HG03039 (cell line): ENCODE results near the gene ZBTB42.

Experiments
- ATAC-seq: cut with Tn5 transposase; IDR thresholded peaks from one replicate; pipeline ENCODE4 v1.9.1; 2021; ENCODE audit warnings: mild to moderate bottlenecking, moderate library complexity; ENCODE audit not compliant: unreplicated experiment

Gene ZBTB42

DNA sequence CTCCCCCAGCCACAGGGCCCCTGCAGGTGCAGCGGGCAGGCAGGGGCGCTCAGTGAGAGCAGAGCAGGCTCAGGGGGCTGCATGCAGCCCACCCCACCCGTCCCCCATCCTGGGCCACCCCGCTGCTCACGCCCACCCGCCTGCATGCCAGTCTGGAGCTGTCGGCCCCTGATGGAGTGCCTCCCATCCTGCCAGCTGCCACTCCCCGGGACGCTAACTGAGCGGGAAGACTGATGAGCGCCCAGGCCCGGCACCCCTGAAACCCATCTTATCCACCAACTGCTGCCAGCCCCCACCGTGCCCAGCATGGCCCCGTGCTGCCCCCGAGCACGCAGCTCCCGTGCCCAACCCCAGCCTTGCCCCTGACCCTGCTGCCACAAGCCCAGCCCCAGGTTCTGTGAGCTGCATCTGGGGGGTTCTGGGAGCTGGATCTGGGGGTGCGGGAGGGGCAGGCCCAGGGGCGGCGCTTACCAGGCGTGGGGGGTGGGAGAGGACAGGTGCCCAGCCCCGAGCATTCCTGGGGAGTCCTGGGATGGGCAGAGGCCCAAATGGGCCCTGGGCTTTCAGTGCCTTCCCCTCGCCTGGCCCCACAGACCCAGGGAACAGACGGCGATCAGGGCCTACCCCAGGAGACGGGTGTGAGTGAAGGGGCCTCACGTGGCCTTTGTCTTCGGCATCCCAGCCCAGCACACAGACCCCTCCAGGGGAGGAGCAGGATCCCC, 18.7 kb upstream of the ZBTB42 start:
- ATAC-seq: no peak

DNA sequence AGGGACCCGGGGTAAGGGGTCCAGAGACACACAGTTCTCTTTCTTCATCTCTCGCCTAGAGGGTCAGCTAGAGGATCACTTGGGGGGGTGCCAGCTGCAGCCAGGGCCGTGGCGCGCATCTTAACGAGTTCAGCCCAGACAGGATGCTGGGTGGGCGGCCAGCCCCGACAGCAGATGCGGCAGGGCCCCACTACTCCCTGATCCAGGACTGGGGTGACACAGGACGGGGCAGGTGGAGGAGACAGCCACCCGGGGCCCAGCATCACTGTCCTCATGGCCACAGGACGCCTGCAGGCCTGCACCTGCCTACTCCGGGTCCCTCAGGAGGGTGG, 18.1 kb upstream of the ZBTB42 start:
- no peak for ATAC-seq

DNA sequence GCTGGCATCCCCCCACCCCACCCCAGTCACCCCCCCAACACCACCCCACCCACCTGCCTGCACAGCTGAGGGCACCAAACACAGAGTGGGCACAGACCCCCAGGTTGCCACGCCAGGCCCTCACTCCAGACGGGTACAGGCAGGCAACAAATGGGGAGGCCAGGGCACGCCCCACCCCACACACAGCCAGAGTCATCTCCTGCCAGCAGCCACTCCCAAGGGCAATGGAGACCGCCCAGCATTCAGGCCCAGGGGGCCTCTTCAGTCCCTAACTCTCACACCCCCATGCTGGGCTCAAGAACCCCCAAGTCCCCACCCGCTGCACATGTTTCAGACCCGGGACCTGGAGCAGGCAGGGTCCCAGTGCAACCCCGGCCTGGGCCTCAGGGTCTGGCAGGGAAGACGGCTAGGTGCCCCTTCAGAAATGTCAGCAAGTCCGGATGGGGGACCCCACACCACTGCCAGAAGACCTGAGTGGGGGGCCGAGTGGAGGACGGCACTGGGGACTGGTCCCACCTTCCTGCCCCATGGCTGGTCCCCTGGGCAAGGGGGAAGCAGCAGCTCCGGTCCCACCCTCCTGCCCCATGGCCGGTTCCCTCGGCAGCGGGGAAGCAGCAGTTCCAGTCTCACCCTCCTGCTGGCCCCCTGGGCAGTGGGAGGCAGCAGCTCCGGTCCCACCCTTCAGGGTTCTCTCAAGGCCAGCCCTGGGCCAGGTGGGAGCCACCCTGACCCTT, 17.2 kb upstream of the ZBTB42 start:
- ATAC-seq: no peak

DNA sequence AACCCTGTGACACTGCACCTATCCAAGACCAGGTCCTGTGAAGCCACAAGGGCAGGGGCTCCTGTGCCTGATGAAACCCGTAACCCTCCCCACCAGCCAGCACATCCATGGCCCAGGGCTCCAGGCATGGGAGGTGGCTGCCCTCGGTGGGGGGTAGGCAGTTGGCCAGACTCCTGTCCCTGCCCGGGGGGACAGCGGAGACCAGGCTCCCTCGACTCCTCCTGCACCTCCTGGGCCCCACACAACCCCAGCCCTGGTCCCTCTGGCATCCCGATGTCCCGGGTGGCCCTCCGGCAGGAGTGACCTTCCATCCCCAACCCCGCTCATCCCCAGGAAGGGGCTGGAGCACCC, 16.7 kb upstream of the ZBTB42 start:
- no peak for ATAC-seq

DNA sequence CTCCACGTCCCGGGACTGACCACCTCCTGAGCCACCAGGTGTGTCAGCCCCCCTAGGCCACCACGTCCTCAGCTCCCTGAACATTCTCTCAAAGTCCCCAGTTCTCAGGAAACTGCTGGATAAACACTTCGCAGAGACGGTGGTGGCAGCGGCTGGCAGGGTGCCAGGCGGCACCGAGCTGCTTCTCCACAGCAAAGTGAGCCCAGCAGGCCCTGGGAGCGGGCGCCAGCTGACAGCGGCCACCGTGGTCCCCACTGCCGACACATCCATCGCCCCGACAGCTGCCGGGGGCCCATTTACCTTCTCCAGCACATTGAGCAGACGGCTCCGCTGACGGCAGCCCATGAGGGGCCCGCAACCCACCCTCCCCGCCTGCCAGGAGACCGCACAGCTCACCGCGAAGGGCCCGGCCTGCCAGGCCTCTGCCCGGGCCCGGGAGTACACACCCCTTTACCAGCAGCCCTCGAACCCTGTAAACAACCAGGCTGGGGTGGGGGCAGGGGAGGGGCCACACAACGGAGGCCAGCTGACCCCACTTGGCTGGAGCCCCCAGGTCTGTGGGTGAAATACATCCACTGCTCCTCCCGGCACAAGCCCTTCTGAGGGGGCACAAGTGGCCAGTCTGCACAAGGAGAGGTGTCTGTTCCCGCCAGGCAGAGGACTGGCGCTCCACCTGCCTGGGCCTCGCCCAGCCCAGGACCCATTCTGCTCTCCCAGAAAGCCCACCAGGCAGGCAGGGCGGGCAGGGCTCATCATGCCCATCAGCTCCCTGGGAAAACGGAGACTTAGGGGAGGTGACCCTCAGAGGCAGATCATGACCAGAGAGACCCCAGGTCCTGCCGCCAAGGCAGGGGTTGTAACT, 15.8 kb upstream of the ZBTB42 start:
- ATAC-seq: no peak

DNA sequence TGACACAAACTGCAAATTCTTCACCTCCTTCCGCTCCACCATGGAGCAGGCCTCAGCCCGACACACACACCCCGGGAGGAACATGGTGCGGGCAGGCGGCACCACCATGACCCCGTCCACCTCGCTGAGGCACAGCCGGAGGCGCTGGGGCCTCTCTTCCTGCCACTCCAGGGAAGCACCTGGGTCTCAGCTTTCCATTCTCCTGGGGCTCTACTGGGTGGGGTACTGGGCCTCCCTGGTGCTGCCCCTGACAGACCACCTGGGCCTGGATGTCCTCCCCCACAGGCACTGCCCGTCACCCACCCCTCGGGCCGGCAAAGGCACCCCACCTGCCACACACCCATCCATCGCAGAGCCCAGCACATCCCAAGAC, 15.2 kb upstream of the ZBTB42 start:
- no peak for ATAC-seq

DNA sequence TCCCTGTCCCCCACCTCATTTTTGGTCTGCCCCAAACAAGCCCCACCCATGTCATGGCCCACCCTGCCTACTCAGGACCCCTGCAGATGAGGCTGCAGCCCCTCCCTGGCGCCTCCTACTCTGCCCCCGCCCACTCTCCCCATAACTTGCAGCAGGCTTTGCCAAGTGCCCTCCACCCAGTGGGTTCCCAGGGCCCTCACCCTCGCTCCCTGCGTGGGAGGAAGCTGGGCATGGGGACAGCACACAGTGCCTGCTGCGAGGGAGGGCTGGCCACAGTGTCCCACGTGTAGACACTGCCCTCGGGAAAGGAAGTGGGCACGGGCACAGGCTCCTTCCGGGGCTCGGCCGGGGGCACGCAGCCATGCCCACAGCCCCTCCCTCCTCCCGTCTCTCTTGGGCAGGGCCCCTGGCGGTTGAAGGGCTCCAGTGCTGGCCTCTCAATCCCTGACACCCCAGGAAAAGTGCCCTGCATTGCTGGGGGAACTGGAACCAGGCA, 14.8 kb upstream of the ZBTB42 start:
- ATAC-seq: no peak

DNA sequence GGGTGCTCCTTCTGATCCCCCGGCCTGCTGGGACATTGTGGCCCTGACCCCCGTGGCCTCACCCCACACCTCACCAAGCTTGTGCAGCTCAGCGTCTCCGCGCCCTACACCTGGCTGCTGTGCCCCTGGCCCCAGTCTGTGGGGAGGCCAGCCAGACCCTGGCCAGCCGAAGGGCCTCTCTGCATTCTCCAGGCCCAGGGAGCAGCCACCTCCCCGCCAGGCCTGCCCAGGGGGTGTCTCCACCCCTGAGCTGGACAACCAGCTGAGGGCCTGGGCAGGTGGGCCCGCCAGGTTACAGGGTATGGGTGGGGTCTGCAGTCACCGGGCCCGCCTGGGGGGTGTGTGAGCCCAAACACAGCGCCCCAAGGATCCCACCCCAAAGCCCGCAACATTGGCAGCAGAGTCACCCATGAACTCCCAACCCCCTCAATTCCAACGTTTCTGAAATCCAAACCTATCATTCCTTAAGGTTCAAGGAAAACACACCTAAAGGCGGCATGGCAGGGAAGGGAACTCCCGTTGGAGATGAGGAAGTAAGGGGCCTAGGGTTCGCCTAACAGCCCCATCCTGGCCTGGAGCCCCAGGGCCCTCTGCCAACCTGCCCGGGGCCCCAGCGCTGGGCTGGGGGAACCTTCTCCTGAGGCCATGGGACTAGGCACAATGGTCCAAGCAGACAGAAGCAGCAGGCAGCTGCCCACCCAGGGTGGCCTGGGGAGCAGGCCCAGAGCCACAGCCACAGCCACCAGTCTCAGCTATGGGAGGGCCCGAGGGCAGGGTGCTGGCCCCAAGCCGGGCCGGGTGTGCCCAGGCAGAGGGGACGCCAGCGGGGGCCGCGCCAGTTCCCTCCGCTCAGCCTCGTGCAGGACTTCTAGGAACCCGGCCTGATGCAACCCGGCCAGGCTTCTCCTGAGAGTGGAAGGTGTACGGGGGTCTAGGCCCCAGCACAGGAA, 13.9 kb upstream of the ZBTB42 start:
- ATAC-seq: no peak

DNA sequence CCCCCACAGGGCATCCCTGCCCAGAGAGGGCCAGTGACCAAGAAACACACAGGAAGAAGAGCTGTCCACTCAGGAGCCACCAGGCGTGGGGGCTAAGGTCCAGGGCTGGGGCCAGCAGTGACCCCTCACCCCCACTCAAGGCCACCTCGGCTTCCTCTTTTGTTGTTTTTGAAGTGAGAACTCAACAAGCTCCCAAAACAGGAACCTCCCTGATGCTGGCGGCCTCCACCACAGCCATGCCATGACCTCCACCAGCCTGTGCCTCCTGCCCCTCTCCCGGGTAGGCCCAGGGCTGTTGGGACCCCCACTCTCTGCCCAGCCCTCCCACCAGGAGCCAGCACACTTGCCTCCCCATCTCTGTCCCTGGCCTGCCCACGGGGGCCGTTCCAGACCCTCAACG, 13.2 kb upstream of the ZBTB42 start:
- ATAC-seq: no peak

DNA sequence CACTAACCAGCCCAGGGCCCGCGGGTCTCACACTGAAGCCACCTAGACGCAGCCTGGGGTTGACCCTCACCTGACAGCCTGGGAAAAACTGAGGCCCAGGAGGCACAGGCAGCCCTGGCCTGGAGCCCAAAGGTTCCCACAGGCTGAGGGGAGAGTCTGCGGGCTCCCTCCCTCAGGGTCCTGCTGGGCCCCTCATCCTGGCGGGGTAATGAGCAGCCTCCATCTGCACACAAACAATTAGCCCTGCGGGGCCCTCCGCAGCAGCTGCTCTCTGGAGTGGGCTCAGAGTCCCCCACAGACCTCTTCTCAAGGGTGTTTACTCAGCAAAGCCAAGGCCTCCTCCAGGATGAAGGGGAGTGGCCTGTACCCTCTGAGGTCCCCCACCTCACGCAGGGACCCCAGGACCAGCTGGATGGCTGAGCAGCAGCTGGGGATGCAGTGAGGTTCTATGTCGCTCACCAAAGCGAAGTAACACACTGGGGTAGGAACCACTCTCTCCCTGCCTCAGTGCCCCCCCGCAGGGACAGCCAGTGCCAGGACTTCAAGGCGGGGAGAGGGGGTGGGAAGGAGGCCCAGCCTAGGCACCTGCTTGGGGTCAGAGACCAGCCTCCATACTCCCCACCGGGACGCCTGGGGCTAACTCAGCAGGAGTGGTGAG, 12.6 kb upstream of the ZBTB42 start:
- no peak for ATAC-seq

DNA sequence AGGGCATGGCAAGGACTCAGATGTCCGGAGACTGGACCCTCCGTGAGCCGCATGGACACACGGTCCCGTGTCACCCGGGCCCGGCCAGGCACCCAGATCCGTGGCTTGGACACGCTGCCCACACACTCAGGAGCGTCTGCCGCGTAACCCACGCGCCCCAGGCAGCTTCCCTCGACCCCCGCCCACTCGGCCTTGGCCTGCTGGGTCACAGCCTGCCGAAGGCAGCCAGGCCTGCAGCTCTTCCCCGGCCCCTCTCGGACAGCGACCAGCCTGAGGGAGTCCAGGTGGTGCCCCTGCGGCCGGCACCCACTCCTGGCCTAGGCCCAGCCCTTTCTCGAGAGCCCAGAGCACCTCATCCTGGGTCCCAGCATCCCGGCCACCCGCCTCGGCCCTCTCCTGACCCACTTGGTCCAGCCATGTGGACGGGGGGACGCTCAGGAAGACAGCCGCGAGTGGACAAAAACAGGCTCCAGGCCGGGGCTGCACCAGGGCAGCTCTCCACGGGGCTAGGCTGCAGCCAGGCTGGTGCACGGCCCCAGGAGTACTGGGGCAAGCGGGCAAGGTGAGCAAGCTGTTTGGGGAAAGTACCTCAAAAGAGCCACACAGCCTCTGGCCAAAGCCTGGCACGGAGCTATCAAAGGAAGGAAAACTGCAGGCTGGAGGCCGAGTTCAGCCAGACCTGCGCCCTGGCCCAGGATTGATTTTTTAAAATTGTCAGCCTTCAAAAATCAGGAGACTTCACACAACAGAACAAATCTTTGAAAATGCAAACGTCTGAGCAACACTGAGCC, 11.8 kb upstream of the ZBTB42 start:
- no peak for ATAC-seq

DNA sequence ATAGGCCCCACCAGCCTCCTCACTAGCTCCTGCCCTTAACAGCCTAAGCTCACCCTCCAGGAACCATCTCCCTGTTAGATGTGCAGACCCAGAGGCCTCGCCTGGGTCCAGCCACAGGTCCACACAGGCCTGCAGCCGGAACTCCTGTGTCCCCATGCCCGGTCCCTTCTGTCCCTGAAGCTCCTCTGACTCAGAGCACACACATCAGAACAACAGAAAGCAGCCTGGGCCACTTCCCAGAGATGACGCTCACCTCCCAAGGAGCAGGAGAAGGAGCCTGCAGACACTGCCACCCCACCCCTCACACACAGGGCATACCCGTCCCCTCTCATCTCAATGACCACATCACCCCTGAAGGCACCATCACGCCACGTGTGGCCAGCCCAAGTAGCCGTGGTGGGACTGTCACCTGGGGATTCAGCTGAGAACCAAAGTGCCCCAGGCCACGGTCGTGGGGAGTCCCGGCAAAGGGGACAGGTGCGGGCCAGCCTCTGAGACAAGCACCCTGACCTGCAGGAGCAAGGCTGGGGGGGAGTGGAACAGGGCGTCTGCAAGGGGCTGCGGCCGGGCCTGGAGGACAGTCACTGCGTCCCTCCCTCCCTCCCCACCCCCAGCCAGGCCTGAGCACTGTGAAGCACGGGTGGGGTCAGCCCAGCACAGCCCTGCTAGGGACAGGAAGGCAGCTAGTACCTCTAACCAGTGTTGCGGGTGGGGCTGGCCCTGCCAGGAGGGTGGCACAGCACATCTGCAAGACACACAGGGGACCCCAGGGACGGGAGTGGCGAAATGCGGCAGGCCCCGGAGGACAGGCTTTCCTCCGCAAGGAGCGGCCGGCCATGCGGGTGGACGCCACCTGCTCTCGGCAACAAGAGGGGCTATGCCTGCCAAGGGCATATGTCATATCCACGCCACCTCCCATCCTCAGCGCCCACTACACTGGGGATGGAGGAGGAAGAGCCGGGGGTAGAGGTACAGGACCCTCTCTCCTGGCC, 10.9 kb upstream of the ZBTB42 start:
- no peak for ATAC-seq

DNA sequence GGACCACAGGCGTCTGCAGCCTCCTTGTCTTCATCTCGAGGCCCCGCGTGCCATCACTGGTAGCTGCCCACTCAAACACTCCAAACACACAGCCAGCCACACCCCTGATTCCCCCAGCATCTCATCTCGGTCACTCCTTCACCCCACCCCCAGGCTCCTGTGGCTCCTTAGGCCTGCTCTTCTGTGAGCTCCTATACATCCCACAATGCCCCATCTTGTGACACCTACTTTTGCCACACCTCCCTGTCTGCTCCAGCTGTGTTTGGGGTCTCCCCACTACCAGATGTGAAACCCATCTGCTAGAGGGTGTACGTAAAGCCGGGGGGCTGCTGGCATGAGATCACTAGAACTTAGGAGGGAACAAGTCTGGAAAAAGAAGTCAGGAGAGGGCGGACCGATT, 9.5 kb upstream of the ZBTB42 start:
- no peak for ATAC-seq

DNA sequence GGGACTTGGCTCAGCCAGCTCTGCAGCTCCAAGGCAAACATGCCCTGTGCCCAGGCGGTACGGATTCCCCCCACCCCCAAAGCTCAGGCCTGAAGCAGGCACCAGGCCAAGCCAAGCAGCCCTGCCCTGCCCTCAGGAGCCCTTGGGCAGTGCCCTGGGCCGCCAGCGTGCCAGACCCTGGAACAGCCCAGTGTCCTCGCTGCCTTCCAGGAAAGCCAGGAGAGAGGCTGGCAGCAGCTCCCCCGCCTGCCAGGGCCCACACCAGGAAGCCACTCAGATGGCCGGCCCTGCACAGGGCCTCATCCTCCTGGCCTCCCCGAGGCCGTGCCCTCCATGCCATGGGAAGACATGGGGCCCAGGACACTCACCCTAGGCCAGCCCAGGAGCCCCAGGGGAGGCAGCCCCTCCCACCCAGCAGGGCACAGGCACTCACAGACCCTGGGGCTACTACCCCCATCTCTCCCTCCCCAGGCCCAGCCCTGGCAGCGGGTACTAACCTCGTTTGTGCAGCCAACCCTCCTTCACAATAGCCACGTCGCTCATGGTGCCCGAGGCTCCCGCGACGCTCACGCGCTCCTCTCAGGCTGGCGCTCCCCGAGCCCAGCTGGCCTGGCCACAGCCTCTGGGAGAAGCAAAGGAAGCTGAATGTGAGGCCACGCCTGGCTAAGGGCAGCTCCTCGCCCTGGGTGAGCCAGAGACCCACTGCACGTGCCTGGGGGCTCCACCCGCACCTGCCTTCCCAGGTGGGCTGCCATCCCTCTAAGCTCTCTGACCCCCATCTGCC, 8.6 kb upstream of the ZBTB42 start:
- no peak for ATAC-seq

DNA sequence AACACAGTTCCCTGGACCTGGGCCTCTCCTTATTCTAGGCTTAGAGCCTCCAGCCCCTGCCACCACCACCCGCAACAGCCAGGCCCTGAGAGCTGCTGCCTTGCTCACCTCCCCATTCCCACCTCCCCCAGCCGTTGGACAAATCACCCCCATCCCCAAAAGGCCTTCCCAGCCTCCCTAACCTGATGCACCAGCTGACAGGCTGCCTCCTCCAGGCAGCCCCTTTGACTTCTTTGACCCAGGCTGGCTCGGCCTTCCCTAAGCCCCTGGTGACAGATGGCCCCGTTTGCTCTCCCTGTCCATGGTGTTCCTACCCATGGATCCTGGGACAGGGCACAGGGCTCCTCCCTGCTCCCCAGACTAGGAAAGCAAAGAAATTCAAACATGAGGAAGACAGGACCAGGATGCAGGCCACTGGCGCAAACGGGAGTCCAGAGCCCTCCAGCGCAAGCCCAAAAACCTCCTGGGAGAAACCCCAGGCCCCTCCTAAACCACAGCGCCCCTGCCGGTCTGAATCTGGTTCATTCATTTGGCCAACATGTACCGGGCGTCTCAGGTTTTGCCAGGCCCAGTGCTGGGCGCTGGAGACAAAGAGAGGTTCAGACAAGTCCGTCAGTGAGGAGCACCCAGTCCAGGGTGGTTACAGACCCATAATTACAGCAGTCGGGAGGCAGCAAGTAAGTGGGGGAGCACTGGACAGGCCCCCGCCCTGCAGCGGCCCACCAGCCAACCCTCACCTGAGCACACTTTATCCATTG, 7.8 kb upstream of the ZBTB42 start:
- ATAC-seq: no peak

DNA sequence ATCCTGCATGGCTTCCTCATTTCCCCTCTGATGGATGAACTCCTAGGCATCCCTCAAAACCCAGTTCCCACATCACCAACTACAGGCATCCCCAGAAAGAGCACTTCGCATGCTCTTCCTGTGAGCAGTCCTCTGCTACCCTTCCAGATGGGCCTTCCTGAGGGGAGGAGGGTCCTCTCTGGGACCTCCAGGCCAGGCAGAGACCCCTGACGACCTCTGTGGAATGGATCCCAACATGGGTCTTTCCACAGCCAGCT, 7.3 kb upstream of the ZBTB42 start:
- no peak for ATAC-seq

DNA sequence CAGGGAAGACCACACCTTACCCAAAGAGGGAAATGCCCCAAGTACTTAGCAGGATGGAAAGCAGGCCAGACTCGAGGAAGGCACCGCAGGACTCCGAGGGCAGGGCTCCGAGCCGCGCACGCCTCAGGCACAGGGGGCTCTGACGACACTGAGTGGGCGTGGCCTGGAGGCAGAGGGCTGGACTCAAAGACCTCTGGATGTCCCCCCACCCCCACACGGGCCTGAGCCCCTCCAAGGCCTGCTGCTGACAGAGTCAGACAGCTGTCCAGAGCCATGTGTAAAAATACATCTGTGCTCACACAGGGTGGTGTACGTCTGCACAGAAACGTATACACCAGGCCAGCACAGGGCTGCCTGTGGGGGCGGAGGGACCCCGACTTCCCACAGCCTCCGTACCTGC, 6.8 kb upstream of the ZBTB42 start:
- no peak for ATAC-seq
